RWPE1 (cell line): ENCODE data around the gene EYA2.

Experiments used
- CTCF ChIA-PET: fragments of 350-600 bp; sonication (Branson Sonifier 250); formaldehyde crosslinking; extraction: SDS; loops from one replicate; lab custom pipeline; 2021; lab: Yijun Ruan, JAX
- POLR2A ChIA-PET: fragments of 400-600 bp; formaldehyde crosslinking; extraction: SDS; loops from one replicate; lab custom pipeline; 2020; ENCODE audit warnings: antibody characterized with exemption; ENCODE audit not compliant: low non-redundant PET; lab: Yijun Ruan, JAX
- DNase-seq: peaks from one replicate; pipeline ENCODE4 v3.0.0; 2012; ENCODE audit warnings: low spot score
- H3K27ac ChIP-seq: fragments of 450-650 bp; 2 replicates; pipeline ENCODE4 v1.5.1; 2017
- TF ChIP-seq, protein P1 (sequence below): fragments of 450-650 bp; conservative IDR thresholded peaks from 2 replicates; pipeline ENCODE4 v1.5.1; 2017; ENCODE audit warnings: low read depth, mild to moderate bottlenecking

EYA2 gene

GRCh38 chr20:47089151-47089550 is 194.5 kb downstream of the EYA2 start:
- H3K27ac ChIP-seq: no peak overlapping the region
- CTCF ChIA-PET: no interaction called here
- DNase-seq: no peak
- TF ChIP-seq, protein P1, sequence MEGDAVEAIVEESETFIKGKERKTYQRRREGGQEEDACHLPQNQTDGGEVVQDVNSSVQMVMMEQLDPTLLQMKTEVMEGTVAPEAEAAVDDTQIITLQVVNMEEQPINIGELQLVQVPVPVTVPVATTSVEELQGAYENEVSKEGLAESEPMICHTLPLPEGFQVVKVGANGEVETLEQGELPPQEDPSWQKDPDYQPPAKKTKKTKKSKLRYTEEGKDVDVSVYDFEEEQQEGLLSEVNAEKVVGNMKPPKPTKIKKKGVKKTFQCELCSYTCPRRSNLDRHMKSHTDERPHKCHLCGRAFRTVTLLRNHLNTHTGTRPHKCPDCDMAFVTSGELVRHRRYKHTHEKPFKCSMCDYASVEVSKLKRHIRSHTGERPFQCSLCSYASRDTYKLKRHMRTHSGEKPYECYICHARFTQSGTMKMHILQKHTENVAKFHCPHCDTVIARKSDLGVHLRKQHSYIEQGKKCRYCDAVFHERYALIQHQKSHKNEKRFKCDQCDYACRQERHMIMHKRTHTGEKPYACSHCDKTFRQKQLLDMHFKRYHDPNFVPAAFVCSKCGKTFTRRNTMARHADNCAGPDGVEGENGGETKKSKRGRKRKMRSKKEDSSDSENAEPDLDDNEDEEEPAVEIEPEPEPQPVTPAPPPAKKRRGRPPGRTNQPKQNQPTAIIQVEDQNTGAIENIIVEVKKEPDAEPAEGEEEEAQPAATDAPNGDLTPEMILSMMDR: no peak
- POLR2A ChIA-PET: no interaction called here

DNA sequence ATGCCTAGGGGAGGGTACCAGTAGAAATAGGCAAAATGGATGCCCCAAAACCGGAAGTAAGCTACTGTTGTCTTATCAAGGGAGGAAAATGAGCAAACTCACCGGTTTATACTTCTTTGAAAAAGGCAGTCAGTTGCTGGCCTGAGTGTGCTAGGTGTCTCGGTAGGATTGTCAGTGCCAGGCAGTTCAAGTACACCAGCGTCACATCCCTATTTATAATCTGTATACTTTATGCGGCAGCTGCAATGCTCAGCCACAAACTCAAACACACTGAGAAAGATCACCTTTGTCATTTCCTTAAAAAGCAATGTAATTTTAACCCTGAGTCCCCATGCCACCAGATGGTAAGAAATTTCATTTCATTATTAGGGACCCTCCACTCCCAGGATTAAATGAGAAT is 196.2 kb downstream of the EYA2 start:
- H3K27ac ChIP-seq: no peak overlapping the region
- CTCF ChIA-PET: interaction anchor here (0.6 kb wide), 1 partner anchor 114 kb away, joined by 3 read pairs; no protein-coding TSS in a partner anchor
- TF ChIP-seq, protein P1: no peak
- POLR2A ChIA-PET: no interaction called here
- DNase-seq: no peak

DNA sequence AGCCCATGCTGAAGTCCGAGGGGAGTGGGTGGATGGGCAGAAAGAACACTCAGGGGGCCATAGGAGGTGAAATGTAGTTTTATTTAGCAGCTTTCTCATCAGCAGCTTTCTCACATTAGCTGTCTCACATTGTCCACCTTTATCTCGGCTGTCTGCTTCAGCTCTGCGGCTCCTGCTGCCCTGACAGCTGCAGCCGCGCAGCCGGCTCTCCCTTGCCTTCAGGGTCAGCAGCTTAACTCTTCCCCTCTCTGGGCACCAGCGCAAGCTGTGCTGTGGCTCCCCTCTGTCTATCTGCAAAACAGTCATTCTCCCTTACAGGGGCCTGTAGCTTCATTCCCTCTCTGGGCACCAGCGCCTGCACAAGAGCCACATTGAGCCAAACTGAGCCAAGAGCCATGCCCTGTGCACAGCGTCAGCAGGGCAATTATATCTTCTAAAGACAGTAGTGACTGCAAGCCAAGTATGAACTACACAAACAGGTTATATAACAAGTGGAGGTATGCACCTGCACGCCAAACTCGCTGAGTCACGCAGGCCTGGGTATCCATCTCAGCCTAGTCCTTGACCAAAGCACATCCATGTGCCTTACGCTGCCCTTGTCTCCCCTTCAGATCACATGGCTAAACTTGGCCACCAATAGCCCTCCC is 198.8 kb downstream of the EYA2 start:
- TF ChIP-seq, protein P1: no peak
- POLR2A ChIA-PET: no interaction called here
- no peak overlapping the region for H3K27ac ChIP-seq
- CTCF ChIA-PET: no interaction called here
- no peak for DNase-seq

GRCh38 chr20:47095690-47096089 is 201.0 kb downstream of the EYA2 start:
- TF ChIP-seq, protein P1: no peak
- ChIA-PET CTCF (no interaction called here), POLR2A (no interaction called here)
- no peak for DNase-seq
- H3K27ac ChIP-seq: no peak overlapping the region

- no peak for DNase-seq
- TF ChIP-seq, protein P1: no peak
- CTCF ChIA-PET: interaction anchor here (0.5 to 1.3 kb wide), 3 partner anchors 28 to 612 kb away, joined by 3 to 5 read pairs (median 3); no protein-coding TSS in a partner anchor
- H3K27ac ChIP-seq: no peak overlapping the region
- POLR2A ChIA-PET: no interaction called here
These were observed 203.3 kb downstream of the EYA2 start for GRCh38 chr20:47097691-47098622.

- CTCF ChIA-PET: interaction anchor here (1.0 kb wide), 1 partner anchor 614 kb away, joined by 3 read pairs; no protein-coding TSS in a partner anchor
- POLR2A ChIA-PET: no interaction called here
- TF ChIP-seq, protein P1: no peak
- no peak overlapping the region for H3K27ac ChIP-seq
- DNase-seq: no peak
These were observed 204.4 kb downstream of the EYA2 start for GRCh38 chr20:47099093-47099492.
